Smooth muscle cell of the brain vasculature (primary cell): Measurements from ENCODE around the gene ONECUT3.

Experiments used
- DNase-seq: peaks from one replicate; pipeline ENCODE4 v3.0.0-alpha.2; 2012; ENCODE audit warnings: low read depth, low spot score

The ONECUT3 gene

GRCh38 chr19:1768248-1768647 is 14.9 kb downstream of the ONECUT3 start:
- DNase-seq, result no peak

GRCh38 chr19:1768918-1769644 is 15.8 kb downstream of the ONECUT3 start:
- no peak for DNase-seq

- DNase-seq, result no peak
These were observed 16.3 kb downstream of the ONECUT3 start for GRCh38 chr19:1769645-1769985.

GRCh38 chr19:1770866-1771576 is 17.7 kb downstream of the ONECUT3 start:
- DNase-seq, result no peak

GRCh38 chr19:1773184-1773583 is 19.9 kb downstream of the ONECUT3 start:
- DNase-seq, result no peak

- no peak for DNase-seq
These were observed 21.9 kb downstream of the ONECUT3 start for GRCh38 chr19:1774989-1775772.

- DNase-seq, result no peak
These were observed 22.8 kb downstream of the ONECUT3 start for GRCh38 chr19:1775951-1776605.

GRCh38 chr19:1776606-1777147 is 23.4 kb downstream of the ONECUT3 start:
- DNase-seq, result no peak

GRCh38 chr19:1777149-1777548 is 23.8 kb downstream of the ONECUT3 start:
- no peak for DNase-seq

- no peak for DNase-seq
These were observed 26.3 kb downstream of the ONECUT3 start for GRCh38 chr19:1779574-1779973.

GRCh38 chr19:1780272-1780958 is 27.1 kb downstream of the ONECUT3 start:
- no peak for DNase-seq

GRCh38 chr19:1782521-1782920 is 29.2 kb downstream of the ONECUT3 start:
- DNase-seq, result no peak

GRCh38 chr19:1783354-1783753 is 30.0 kb downstream of the ONECUT3 start:
- DNase-seq, result no peak

- DNase-seq, result no peak
These were observed 30.6 kb downstream of the ONECUT3 start for GRCh38 chr19:1783874-1784273.

- DNase-seq, result no peak
These were observed 32.0 kb downstream of the ONECUT3 start for GRCh38 chr19:1785310-1785709.

- no peak for DNase-seq
These were observed 33.4 kb downstream of the ONECUT3 start for GRCh38 chr19:1786668-1787067.

GRCh38 chr19:1787116-1787515 is 33.8 kb downstream of the ONECUT3 start:
- no peak for DNase-seq

GRCh38 chr19:1789261-1790041 is 36.1 kb downstream of the ONECUT3 start:
- DNase-seq, result no peak

GRCh38 chr19:1790054-1790792 is 36.9 kb downstream of the ONECUT3 start:
- no peak for DNase-seq

- DNase-seq, result no peak
These were observed 38.6 kb downstream of the ONECUT3 start for GRCh38 chr19:1791879-1792278.
